ENCODE results near the gene TMEM114.
A peak's percentile ranks its signal among the peaks of the same experiment; 100 is the strongest.

- TF ChIP-seq CTCF (conservative IDR thresholded peaks at IDR 0.05 in 1 of 2, IDR thresholded peaks at IDR 0.05 in 1 of 2; ENCODE audit: low read depth in 1 of 2, low read length in 2 of 2) (peak; percentile 98 to 99), EZH2 (IDR thresholded peaks at IDR 0.05; ENCODE audit: low read length, missing control alignments) (no peak)
Measured at GRCh38 chr16:8567355-8568230, 22.7 kb downstream of the TMEM114 start.

All from fibroblast of lung (primary cell).